ENCODE measurements around the gene PDLIM3.
"Not testable (repeated sequence)": the region's sequence is repeated elsewhere in the genome, so short reads cannot be mapped to it uniquely, and the experiment has no call there.

The PDLIM3 gene, protein sequence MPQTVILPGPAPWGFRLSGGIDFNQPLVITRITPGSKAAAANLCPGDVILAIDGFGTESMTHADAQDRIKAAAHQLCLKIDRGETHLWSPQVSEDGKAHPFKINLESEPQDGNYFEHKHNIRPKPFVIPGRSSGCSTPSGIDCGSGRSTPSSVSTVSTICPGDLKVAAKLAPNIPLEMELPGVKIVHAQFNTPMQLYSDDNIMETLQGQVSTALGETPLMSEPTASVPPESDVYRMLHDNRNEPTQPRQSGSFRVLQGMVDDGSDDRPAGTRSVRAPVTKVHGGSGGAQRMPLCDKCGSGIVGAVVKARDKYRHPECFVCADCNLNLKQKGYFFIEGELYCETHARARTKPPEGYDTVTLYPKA

DNA sequence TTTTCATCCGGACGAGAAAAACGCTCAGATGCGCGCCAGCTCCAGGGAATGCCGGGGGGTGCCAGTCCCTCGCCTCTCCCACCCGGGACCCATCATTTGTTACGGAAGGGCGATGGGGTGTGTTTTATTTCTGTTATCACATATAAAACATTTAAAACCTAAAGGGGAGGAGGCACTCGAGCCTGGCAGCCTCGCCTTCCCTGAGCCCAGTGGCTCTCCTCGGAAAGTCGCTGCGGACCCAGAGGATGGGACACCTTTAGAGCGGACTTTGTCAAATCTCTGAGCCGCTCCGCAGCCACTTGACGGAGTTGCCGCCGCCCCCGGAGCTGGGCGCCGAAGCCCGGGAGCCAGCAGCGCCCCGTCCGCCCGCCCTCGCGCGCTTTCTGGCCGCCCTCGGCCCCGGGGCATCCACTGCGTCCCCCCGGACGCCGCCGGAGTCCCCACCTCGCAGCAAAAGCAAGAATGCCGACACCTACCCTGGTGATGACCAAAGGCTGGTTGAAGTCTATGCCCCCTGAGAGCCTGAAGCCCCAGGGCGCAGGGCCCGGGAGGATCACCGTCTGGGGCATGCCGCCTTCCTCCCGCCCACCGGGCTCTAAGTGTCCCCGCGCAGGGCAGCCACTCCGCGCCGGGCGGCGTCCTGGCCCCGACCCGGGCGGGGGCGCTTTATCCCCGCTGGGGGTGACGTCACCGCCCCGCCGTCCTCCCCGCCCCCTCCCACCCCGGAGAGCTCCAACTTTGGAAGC is at the start of gene PDLIM3:
PDLIM3 (minus strand) TSS at position 642 of the 746 bp plus-strand sequence; CDS start at position 569, 73 bp downstream.
- DNase-seq, result peak; percentile 37

DNA sequence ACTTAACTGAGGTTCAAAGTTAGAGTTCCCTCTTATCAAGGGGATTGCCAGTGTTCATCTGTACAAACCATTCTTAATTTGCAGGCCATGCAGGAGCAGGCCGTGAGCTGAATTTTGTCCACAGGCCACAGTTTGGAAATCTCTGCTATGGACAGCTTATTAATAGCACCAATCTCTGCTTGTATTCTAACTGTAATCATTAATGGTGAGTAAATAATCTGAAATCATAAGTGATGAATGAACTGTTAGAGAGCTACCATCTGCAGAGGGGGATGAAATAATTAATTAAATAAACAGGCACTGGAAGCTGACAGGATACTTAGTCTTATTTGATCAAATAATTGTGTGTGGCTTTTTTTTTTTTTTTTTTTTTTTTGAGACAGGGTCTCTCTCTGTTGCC is 48.5 kb upstream of the PDLIM3 start:
- DNase-seq, result no peak

DNA sequence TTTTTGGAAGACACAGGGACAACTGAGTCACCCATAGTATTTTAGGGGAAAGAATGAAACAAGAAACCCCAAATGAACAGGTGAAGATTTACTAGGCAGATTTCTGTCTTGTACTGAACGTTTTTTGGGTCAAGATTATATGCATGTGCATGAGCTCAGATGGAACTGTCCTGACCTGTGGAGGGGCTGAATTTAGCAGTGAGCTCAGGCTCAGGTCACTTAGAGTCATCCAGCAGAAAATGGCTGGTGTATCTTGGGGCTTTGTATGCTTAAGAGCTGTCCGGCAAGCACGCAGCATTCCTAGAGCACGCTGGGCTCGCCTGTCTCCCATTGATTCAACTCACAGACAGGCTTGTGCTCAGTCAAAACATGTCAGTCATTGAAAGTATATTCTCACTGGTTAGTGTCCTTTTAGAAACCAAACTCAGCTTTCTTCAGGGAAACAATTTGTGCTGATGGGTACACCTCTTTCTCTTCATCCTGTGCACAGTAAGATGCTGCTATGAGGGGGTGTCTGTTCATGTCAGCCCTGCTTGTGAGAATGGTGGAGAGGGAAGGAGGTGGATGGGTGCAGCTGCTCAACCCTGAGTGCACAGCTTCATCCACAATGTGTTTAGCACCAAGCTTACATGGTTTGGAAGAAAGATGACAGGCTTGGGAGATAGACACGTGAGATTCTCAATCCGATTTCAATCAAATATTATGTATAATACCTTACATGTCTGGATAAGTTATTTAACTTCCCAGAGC is 47.5 kb upstream of the PDLIM3 start:
- no peak for DNase-seq

DNA sequence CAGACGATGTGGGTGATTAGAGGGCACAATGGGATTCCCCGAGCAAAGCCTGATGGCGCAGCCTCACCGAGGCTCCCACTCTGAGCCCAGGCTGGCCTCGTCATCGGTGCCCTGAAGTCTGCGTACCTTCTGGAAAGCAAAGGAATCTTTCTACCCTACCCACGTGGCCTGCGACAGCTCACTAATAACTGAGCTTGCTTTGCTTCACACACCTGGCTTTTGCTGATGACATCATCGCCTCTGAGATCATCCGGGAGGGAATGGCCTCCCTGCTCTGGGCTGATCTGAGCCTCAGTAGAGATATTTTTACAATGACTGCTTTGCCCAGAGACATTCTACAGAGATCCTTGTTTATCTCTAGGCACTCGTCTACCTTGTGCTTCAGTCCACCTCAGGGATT is 45.4 kb upstream of the PDLIM3 start:
- no peak for DNase-seq

DNA sequence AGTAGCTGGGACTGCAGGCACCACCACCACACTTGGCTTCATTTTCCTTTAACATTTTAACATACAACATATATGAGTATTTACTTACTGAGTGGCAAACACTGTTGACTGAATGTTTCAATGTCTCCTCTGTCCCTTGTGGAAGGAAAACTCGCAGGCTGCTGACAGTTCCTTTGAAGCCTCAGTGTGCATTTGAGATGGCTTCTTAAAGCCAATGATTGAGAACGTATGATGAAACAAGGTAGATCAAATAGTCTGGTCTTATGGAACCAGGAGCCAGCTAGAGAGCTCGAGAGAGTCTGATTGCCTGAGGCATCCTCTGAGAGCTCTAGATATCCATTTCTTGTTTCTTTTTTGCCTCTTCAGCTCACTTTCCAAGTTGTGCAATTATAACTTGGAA is 43.0 kb upstream of the PDLIM3 start:
- no peak for DNase-seq

DNA sequence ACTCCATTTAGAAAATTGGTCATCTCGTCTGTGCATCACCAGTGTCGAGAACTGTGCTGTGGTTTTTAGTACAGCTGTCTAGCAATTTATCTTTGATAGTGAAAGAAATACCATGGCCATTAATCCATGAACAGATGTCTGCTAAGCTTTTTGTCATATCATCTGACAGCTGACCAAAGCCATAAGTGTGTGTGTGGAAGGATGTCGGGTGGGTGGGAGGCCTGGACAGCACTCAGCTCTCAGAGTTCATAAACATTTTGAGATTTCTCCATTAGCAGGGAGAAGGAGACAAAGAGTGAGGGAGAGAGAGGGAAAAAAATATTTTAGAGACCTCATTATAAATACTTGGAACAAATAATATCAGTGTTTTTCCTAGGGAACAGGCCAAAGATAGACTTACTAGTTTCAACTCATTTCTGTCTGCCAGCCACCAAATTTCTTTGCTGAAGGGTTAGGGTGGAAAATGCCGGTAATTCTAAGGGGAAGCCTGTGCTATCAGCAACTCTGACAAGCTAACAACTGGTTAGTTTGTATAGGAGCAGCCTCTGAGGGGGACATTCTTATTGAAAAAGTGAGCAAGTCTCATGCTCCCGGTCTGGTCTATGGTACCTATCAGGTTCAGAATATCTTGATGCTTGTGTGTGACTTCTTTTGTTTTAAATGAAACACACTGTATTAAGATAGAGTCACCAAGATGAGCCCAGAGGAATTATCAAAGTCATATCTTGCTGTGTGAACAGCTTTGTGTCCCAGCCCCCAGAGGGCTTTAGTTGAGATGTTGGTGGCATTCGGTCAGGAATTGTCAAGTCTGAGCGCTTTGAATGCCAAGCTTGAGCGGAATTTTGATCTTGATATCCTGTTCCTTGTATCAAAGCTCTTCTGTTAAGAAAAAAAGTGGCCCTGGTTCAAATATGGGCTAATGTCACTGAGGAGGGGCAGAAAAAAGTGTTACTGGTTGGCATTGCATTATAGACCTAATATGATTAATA is 41.9 kb upstream of the PDLIM3 start:
- no peak for DNase-seq

DNA sequence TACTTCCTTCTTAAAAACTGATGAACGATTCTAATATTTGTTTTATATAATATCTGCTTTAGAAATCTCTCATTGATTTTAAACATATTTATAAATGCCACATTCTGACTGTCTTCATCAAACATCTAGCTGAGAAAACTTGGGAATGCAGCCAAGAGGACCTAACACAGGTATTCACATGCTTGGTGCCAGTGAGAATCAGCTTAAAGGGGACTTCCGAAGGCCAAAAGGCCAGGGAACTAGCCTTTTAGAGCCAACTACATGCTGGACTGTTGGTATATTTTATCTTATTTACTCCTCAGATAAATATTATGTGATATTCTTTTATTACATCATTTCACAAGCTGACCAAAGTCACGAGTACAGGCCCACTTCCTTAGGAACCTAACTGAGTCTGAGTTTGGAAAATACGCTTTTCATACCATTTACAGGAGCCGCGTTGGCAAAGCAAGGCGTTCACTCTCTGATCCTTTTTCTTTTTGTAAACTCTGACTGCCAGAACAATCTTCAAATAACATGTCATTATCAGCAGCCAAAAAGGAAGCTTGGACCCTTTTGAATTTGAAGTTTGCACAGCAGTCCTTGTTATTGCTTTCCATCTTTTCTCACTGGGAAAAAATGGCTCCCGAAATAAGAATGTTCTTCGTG is 41.1 kb upstream of the PDLIM3 start:
- no peak for DNase-seq

DNA sequence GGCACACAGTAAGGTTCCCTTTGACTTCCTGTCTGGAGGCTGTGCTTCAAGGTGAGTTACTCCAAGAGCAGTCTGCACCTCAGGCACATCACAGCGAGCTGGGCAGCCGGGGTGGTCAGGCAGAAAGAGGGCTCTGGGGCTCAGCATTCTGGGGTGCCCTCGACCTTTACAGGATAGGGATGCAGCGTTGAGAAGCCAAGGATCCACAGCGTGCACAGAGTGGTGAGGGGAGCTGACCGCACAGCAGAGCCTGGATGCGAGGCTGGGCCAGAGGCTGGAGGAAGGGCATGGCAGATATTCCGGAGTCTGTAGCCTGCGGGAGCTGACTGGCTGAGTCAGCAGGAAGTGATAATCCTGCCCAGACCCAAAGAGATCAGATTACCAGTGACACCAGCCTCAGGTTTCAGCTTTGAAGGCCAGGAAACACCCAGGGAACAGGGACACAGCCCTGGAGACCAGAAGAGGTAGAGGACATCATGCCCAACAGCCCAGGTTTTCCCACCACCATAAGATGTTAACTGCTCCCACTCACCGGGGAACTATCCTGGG is 38.4 kb upstream of the PDLIM3 start:
- DNase-seq, result peak; percentile 7

DNA sequence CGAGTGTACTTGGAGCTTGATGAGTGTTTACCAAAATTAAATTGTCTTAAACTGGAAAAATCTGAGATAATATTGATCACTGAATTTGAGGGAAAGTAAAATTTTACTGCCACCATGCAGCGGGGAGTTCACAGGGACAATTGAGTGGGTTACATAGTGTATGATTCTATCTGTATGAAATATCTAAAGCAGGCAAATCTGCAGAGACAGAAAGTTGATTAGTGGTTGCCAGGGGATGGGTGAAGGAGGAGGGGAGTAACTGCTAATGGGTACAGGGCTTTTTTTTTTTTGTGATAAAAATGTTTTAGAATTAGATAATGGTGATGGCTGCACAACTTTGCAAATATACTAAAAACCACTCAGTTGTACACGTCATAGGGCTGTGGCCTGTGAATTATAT is 35.4 kb upstream of the PDLIM3 start:
- DNase-seq, result no peak

DNA sequence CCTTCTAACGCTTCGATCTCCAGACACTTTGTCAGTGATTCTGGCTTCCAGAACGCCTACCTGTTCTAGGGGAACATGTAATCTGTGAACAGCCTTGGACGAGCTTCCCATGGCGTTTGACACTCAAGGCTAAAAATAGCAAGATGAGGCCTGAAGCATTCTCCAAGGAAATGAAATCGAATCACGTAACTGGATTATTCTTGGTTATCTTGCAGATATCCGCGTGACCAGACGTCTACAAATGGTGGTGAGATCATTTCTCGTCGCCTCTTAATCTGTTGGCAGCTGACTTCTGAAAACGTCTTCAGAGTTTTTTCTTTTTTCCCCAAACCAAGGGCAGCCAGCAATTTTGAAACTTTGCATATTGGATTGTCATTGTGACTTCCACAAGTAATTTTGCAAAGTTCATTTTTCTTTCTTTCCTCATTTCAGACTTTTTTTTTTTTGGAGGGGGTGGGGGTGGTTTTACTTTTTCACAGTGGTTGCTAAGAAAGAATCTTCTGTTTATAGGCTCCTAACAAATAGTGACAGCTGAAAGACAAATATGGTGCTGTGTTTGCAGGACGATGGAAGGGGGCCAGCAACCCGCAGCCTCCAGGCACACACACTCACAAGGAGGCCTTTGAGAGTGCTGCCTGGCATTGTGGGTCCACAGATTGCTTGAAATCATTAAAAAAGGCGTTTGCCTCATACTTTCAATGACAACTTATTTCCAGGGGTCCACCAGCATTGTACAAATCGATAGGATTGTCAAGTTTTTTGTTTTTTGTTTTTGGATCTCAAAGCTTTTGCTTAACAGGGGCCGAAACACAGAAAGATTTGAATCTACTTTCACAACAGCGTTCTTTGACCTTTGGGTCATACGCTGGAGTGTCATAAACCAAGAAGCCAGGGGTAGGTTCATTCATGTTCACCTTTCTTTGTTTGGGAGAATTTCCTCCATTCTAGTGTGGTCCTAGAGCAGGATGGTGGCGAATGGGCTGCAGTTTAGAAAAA is 32.4 kb upstream of the PDLIM3 start:
- no peak for DNase-seq

DNA sequence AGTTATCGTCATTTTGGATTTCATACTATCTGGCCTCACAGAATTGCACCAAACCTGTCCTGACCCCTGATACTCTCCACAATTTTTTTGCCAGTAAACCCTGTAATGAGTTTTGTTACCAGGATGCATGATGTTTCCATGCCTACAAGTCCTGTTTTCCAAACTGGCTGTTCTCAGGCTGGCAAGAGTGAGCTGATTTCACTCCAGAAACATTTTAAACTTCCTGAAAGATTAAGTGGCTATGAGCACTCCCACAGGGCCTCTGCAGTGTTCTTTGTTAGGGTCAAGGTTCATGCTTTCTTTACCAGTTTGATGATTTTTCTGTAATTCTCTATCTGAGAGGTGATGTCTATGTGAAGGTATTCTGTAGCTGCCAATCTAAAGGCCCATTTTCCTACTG is 31.7 kb upstream of the PDLIM3 start:
- no peak for DNase-seq

DNA sequence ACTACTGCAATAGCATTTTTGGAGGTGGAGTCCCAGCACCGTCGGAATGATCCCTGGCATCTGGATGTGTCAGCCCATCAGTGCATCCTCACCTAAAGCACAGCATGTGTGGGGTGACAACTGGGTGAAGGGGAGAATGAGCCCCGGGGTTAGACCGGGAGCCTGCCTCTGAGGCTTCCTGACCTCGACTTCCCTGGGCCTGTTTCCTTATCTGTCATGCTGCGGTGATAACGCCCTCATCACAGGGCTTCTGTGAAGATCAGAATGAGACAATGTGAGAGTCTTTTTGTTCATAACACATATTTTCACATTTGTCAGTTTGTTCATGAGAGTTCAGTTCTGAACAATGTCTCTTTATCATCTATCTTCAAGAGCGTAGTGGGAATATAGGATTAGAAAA is 31.1 kb upstream of the PDLIM3 start:
- no peak for DNase-seq

DNA sequence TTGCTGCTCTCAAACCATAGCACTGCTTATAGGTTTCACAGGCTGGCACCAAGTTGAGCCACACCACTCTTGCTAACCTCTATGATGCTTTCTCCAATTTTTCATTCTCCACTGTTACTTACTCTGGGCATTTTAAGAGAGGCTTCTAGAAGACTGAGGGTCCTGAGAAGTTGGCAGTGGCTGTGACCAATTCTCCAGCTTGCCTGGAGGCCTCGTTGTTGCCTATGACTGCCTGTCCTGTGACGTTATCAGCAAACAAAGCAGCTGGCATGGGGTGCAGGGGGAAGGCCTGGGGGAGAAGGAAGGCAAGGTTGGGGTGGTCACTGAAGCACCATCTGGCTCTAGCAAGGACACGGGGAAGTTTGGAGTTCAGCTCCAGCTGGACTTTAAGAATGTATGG is 30.4 kb upstream of the PDLIM3 start:
- DNase-seq, result no peak

DNA sequence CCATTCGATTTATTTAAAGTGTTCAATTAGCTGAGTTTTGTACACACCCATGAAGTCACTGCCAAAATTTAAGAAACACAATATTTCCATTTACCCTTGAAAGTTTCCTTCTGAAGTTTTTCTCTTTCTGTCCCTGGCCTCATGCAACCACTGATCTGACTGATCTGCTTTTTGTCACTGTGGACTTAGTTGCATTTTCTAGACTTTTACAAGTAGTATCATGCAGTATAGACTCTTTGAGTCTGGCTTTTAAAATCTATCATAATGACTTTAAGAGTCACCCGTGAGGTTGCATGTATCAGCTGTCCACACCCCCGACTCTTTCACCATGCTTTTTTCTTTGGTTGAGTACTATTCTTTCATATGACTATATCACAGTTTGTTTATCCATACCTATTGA is 29.0 kb upstream of the PDLIM3 start:
- no peak for DNase-seq

DNA sequence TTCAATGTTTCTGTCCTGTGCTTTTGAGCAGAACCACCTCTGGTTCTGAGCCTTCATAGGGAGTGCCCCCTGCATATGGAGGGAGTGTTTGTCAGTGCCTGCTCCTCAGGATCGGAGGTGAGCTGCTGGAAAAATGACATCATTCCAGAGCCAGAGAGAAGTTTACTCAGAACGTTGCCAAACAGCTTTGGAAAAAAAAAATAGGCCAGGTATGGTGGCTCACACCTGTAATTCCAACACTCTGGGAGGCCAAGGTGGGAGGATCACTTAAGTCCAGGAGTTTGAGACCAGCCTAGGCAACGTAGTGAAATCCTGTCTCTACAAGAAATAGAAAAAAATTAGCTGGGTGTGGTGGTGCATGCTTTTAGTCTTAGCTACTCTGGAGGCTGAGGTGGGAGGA is 27.2 kb upstream of the PDLIM3 start:
- no peak for DNase-seq

DNA sequence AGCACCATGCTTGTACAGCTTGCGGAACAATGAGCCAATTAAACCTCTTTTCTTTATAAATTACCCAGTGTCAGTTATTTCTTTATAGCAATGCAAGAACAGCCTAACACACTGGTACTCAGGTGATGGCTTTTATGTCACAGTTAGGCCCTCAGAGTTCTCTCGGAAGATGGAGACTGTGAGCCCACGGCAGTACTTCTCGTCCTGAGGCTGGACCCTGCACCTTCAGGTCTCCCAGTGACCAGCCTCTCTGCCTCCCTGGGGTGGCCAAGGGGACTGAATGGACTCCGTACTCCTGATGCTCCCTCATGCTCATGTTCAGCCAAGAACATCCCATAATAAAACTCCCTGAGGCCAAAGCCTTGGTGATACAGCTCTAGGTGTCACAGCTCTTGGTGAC is 25.0 kb upstream of the PDLIM3 start:
- no peak for DNase-seq

DNA sequence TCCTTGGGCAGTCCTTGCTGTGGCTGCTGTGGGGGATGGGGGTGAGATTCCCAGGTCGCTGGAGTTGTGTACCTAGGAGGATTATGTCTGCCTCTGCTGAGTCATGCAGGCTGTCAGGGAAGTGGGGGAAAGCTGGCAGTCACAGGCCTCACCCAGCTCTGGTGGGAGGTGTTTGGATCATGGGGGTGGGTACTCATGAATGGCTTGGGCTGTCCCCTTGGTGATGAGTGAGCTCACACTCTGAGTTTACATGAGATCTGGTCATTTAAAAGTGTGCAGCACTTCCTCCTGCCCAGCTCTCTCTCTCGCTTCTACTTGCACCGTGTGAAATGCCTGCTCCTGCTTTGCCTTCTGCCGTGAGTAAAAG is 24.6 kb upstream of the PDLIM3 start:
- DNase-seq, result no peak

DNA sequence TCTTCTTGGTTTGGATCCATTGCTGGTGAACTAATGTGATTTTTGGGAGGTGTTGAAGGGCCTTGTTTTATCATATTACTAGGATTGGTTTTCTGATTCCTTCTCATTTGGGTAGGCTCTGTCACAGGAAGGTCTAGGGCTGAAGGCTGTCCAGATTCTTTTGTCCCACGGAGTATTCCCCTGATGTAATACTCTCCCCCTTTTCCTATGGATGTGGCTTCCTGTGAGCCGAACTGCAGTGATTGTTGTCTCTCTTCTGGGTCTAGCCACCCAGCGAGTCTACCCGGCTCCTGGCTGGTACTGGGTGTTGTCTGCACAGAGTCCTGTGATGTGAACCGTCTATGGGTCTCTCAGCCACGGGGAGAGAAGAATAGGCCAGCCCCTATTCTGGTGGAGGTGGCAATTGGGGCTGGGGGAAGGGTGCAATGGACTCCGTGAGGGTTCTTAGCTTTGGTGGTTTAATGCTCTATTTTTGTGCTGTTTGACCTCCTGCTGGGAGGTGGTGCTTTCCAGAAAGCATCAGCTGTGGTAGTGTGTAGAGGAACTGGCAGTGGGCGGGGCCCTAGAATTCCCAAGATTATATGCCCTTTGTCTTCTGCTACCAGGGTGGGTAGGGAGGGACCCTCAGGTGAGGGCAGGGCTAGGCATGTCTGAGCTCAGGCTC is 24.1 kb upstream of the PDLIM3 start:
- not testable (repeated sequence) for DNase-seq

DNA sequence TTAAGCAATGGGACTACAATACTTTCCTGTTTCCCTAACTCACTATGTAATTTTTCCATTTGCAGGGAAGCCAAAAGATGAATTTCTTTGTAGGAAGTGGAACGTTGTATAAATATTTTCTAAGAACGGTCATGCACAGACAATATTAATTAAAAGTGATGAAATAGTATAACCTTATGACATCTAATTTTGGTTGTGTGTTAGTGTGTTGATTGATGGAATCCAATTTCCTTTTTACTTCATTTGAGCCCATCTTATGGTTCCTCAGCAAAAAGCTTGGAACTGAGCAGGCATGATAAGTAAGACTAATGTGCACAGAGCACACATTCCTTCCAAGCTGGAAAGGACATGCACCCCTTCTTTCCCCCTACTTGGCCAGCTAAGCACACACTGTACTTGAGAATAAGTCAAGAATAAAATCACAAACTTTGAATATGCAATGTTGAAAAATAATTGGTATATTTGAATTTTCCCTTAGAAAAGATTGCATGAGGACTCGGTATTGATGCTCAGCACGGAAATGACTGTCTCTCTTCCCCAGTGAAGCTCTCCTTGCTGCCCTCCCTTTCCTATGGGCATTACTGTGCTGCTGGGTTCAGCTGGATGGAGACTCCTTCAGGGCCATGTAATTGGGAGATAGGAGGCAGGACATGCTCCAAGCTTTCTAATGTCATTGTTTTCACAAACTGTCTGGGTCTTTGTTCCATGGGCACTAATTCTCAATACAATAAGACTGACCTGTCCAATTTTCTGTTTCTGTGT is 19.2 kb upstream of the PDLIM3 start:
- no peak for DNase-seq
